ENCODE data around the gene MTHFD1L.

GRCh38 chr6:151065027-151065815 is 199.7 kb downstream of the MTHFD1L start:
- TF ChIP-seq CTCF (conservative IDR thresholded peaks at IDR 0.05 in 1 of 2, IDR thresholded peaks at IDR 0.05 in 1 of 2; ENCODE audit: low read depth in 1 of 2, low read length in 2 of 2) (no peak), EZH2 (IDR thresholded peaks at IDR 0.05; ENCODE audit: low read length, missing control alignments) (no peak)

Measured in fibroblast of lung (primary cell).